Breast epithelium (tissue), 4 donors: ENCODE measurements around the gene S100A7A. TPM values are rescaled to one million over a fixed set of nuclear protein-coding genes. Genes with fewer than 3 reads are reported as not detected.

ENCODE experiments used
- DNase-seq, 2 donors: peaks; one replicate each; pipeline ENCODE4 v3.0.0-alpha.2; 2019; ENCODE audit warnings: low spot score in 2 of 2
- H3K27ac ChIP-seq, 2 donors: fragments of 200-600 bp; sonication (generic) in 1 of 2; one replicate each; pipeline ENCODE4 v1.5.1; 2016 to 2019; ENCODE audit warnings: mild to moderate bottlenecking in 1 of 2
- H3K27me3 ChIP-seq, 2 donors: fragments of 200-600 bp; sonication (generic) in 1 of 2; one replicate each; pipeline versions ENCODE4 v1.5.1 to v1.6.0; 2017 to 2019; ENCODE audit warnings: control low read depth in 1 of 2, mild to moderate bottlenecking in 1 of 2
- H3K36me3 ChIP-seq: fragments of 200-600 bp; one replicate; pipeline ENCODE4 v1.5.1; 2019
- H3K4me1 ChIP-seq, 2 donors: fragments of 200-600 bp; sonication (generic); one replicate each; pipeline ENCODE4 v1.5.1; 2016 to 2019; ENCODE audit warnings: control low read depth in 1 of 2
- H3K4me3 ChIP-seq, 3 donors: fragments of 200-600 bp; sonication (generic); 1 replicate in 2 of 3; 2 replicates in 1 of 3; pipeline ENCODE4 v1.5.1; 2016 to 2019; ENCODE audit warnings: mild to moderate bottlenecking in 3 of 3, moderate library complexity in 2 of 3
- H3K9me3 ChIP-seq, 2 donors: fragments of 200-600 bp; sonication (generic) in 1 of 2; one replicate each; pipeline ENCODE4 v1.5.1; 2016 to 2019; ENCODE audit warnings: control low read depth in 1 of 2
- POLR2A ChIP-seq: fragments of 450-650 bp; IDR thresholded peaks from one replicate; pipeline ENCODE4 v1.6.1; 2016; ENCODE audit warnings: antibody characterized with exemption, mild to moderate bottlenecking, moderate library complexity
- POLR2AphosphoS5 ChIP-seq, 3 donors: sonication (generic); formaldehyde crosslinking; IDR thresholded peaks; one replicate each; pipeline ENCODE4 v1.6.1; 2017; ENCODE audit warnings: antibody characterized with exemption in 3 of 3
- intact Hi-C: fragments of 100-400 bp; cut with DNase I; formaldehyde crosslinking; loops from one replicate; pipeline ENCODE4 v1.15.1; 2023; ENCODE audit warnings: low total_unique reads
- total RNA-seq, 3 donors: library from RNA; depleted of rRNA; stranded (reverse); fragments of >200 nt; gene quantifications; one replicate each; pipeline ENCODE4 v1.1.0, GENCODE V29; 2016
- TF ChIP-seq, protein P1 (sequence below), 3 donors: fragments of 450-650 bp; IDR thresholded peaks; one replicate each; pipeline ENCODE4 v1.5.1; 2016 to 2017; ENCODE audit warnings: antibody characterized with exemption in 3 of 3, mild to moderate bottlenecking in 3 of 3, moderate library complexity in 3 of 3

Gene S100A7A
- total RNA-seq, 3 donors from 2014 or later = not detected

DNA sequence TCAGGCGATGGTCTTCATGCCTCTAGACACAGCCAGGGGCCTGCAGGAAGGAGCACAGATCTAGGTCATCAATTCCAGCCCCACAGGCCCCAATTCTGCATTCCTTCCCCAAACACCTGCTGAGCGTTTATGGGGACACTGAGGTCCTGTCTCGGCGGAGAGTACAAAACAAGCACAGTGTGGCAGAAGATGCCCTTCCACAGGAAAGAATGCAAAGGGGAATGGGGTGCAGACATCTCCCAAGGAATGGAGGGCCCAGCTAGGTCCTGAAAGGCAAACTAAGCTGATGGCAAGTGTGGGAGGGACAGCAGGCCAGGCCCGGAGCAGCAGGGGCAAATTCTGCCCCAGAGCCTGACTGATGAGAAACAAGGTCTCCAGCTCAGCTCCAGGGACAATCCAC is 21.9 kb upstream of the S100A7A start:
- no peaks in the 10 kb centered on the region for H3K9me3 ChIP-seq
- no peaks in the 10 kb centered on the region for H3K36me3 ChIP-seq
- H3K4me1 ChIP-seq = no peaks in the 10 kb centered on the region
- TF ChIP-seq POLR2AphosphoS5 (IDR thresholded peaks at IDR 0.05) (no peak), POLR2A (no peak)
- TF ChIP-seq, protein P1, sequence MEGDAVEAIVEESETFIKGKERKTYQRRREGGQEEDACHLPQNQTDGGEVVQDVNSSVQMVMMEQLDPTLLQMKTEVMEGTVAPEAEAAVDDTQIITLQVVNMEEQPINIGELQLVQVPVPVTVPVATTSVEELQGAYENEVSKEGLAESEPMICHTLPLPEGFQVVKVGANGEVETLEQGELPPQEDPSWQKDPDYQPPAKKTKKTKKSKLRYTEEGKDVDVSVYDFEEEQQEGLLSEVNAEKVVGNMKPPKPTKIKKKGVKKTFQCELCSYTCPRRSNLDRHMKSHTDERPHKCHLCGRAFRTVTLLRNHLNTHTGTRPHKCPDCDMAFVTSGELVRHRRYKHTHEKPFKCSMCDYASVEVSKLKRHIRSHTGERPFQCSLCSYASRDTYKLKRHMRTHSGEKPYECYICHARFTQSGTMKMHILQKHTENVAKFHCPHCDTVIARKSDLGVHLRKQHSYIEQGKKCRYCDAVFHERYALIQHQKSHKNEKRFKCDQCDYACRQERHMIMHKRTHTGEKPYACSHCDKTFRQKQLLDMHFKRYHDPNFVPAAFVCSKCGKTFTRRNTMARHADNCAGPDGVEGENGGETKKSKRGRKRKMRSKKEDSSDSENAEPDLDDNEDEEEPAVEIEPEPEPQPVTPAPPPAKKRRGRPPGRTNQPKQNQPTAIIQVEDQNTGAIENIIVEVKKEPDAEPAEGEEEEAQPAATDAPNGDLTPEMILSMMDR (IDR thresholded peaks at IDR 0.05) = no peak
- peak in 1 of 2 donors; percentile 2 for DNase-seq
- peaks cover 0 to 8% of the 10 kb centered on the region in 2 donors for H3K27me3 ChIP-seq
- H3K27ac ChIP-seq = no peak overlapping the region
- intact Hi-C loops = no loop called here
- no peak overlapping the region for H3K4me3 ChIP-seq

DNA sequence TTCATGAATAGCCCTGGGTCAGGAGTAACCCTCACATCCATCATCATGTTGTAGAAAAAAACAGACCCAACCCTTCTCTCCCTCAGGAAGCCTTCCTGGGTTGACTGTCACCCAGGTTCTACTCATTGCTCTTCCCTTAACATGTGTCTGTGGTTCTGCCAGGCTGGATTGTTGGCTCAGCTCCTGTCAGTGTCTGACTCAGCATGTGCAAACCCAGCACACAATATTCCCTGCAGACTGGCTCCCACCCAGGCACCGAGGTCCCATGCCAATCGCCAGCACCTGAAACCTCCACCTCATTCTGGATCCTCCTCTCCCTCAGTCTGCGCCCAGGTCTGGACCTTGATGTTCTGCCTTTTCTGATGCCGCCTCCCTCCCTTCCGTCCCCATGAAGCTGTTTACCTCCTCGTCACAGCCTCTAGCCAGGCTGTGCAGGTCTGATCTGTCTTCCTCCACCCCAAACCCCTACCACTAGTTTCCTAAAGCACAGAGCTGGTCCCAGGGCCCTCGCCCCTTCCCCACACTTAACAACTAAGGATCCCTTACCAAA is 21.1 kb upstream of the S100A7A start:
- Histone ChIP-seq H3K36me3 (no peaks in the 10 kb centered on the region), H3K27ac (no peak overlapping the region), H3K4me3 (no peak overlapping the region), H3K4me1 (no peaks in the 10 kb centered on the region), H3K9me3 (no peaks in the 10 kb centered on the region), H3K27me3 (peaks cover 0 to 12% of the 10 kb centered on the region in 2 donors)
- intact Hi-C loops = no loop called here
- DNase-seq = peak in 1 of 2 donors; percentile 17
- TF ChIP-seq POLR2A (no peak), POLR2AphosphoS5 (IDR thresholded peaks at IDR 0.05) (no peak)
- TF ChIP-seq, protein P1 (IDR thresholded peaks at IDR 0.05) = no peak

DNA sequence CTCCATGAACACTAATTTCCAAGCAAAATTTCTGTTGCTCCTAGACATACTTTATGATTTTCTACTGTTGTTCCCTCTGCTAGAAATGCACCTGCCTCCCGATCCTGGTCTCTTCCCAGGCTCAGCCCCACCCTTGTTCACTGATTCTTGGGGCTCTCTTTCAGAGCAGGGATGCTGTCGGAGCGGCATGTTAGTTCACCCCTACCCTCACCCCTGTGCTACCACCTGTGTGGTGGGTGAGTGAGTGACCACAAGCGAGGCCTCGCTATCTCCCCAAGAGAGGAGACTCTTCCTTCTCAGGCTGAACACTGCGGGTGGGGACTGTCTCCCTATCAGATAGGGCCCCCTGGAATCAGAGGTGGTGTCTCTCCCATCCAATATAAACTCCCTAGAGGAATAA is 20.5 kb upstream of the S100A7A start:
- intact Hi-C loops = no loop called here
- DNase-seq = peak in 1 of 2 donors; percentile 2

DNA sequence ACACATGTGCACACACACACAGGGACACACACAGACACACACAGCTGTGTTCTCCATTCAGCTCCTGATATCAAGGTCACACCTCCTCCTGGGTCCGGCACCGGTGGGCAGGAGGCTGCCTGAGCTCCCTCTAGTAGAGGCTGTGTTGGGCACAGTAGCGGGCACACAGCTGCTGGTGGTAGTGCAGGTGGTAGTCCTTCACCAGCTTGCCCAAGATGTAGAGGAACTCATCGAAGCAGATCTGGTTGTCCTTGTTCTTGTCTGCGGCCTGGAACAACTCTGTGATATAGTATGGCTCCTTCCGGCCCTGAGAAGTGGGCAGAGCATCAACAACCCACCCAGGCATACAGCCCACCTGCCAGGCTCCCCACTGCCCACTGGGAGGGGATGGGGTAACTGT is 19.9 kb upstream of the S100A7A start:
- Histone ChIP-seq H3K9me3 (no peaks in the 10 kb centered on the region), H3K4me1 (no peaks in the 10 kb centered on the region), H3K27me3 (peaks cover 0 to 12% of the 10 kb centered on the region in 2 donors), H3K27ac (no peak overlapping the region), H3K4me3 (no peak overlapping the region), H3K36me3 (no peaks in the 10 kb centered on the region)
- DNase-seq = no peak
- TF ChIP-seq POLR2A (no peak), POLR2AphosphoS5 (IDR thresholded peaks at IDR 0.05) (no peak)
- TF ChIP-seq, protein P1 (IDR thresholded peaks at IDR 0.05) = no peak
- intact Hi-C loops = no loop called here

More for the DNA sequence above, 20.5 kb upstream of the S100A7A start:
- TF ChIP-seq POLR2AphosphoS5 (IDR thresholded peaks at IDR 0.05) (no peak), POLR2A (no peak)
- TF ChIP-seq, protein P1 (IDR thresholded peaks at IDR 0.05) = no peak
- Histone ChIP-seq H3K9me3 (no peaks in the 10 kb centered on the region), H3K4me1 (no peaks in the 10 kb centered on the region), H3K36me3 (no peaks in the 10 kb centered on the region), H3K27ac (no peak overlapping the region), H3K27me3 (peaks cover 0 to 12% of the 10 kb centered on the region in 2 donors), H3K4me3 (no peak overlapping the region)

DNA sequence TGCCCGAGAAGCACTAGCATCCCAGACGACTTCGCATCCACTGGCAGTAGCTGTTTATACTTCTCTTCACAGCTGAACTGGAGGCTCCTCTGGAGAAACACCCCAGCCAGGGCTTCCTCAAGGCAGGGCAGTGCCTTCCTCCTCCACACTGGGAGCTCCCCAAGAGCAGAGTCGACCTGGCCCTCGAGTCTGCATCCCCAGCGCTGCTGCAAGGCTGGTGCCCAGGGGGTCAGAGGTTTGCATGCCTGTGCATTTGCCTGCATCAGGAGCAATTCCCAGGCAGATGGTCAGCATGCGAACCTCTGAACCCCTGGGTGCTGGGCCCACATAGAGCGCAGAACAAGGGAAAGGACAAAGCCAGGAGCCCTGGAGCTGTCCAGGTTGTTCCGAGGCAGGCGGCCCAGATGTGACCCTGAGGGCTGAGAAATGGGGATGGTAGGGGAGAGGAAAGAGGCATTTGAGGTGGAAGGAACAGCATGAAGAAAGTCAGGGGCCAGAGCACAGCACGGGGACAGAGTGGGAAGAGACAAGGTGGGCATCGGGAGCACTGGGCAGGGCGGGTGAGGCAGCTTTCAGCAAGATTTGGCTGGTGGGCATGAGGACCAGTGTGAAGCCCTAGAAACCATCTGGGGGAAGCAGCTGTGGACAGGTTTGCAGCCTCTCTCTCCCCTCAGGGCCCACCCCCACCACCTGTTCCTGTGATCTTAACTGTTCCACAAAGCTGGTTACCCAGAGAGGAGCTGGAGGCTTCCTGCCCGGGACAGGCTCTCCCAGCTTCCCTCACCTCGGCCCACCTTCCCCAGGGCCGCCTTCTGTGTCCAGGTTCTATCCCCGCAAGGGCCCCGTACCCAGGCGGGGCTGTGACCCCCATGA is 19.0 kb upstream of the S100A7A start:
- DNase-seq = peak in 1 of 2 donors; percentile 7
- H3K27ac ChIP-seq = no peak overlapping the region
- intact Hi-C loops = no loop called here
- no peaks in the 10 kb centered on the region for H3K4me1 ChIP-seq
- H3K36me3 ChIP-seq = no peaks in the 10 kb centered on the region
- no peaks in the 10 kb centered on the region for H3K9me3 ChIP-seq
- H3K4me3 ChIP-seq = no peak overlapping the region
- TF ChIP-seq, protein P1 (IDR thresholded peaks at IDR 0.05) = no peak
- TF ChIP-seq POLR2A (no peak), POLR2AphosphoS5 (IDR thresholded peaks at IDR 0.05) (no peak)
- H3K27me3 ChIP-seq = peaks cover 0 to 12% of the 10 kb centered on the region in 2 donors
